H4 (cell line): ENCODE measurements around the gene CIZ1. TPM values are rescaled to one million over a fixed set of nuclear protein-coding genes. Genes with fewer than 3 reads are reported as not detected.

Experiments used
- DNase-seq: peaks from one replicate; pipeline ENCODE4 v3.0.0-alpha.2; 2015; ENCODE audit warnings: low spot score
- total RNA-seq: library from RNA; depleted of rRNA; stranded (reverse); fragments of >200 nt; shearing (Covaris generic); gene quantifications from 2 replicates; pipeline ENCODE4 v1.2.3, GENCODE V29; 2014

The CIZ1 gene
- total RNA-seq, 1 experiment from 2014 or later, result 32.0 TPM

- no peak for DNase-seq
These were observed 23.5 kb upstream of the CIZ1 start for GRCh38 chr9:128214571-128215490.

- no peak for DNase-seq
These were observed 22.6 kb upstream of the CIZ1 start for GRCh38 chr9:128213746-128214497.

GRCh38 chr9:128211981-128212281, 20.6 kb upstream of the CIZ1 start:
- DNase-seq, result no peak

- DNase-seq, result no peak
These were observed 20.0 kb upstream of the CIZ1 start for GRCh38 chr9:128211186-128211980.

- DNase-seq, result no peak
These were observed 17.7 kb upstream of the CIZ1 start for GRCh38 chr9:128208946-128209669.

- DNase-seq, result no peak
These were observed 17.0 kb upstream of the CIZ1 start for GRCh38 chr9:128208386-128208785.

- DNase-seq, result no peak
These were observed 15.8 kb upstream of the CIZ1 start for GRCh38 chr9:128206916-128207910.

GRCh38 chr9:128206484-128206883, 15.1 kb upstream of the CIZ1 start:
- no peak for DNase-seq

GRCh38 chr9:128205296-128205944, 14.0 kb upstream of the CIZ1 start:
- no peak for DNase-seq

GRCh38 chr9:128204858-128205257, 13.5 kb upstream of the CIZ1 start:
- DNase-seq, result no peak

- DNase-seq, result peak; percentile 54
These were observed 12.6 kb upstream of the CIZ1 start for GRCh38 chr9:128203707-128204551.

GRCh38 chr9:128203024-128203706, 11.8 kb upstream of the CIZ1 start, which contains the start of gene DNM1:
TSS of gene DNM1 (plus strand) at chr9:128203379. CDS start at chr9:128203471, 92 bp downstream.
- DNase-seq, result no peak

GRCh38 chr9:128202648-128203023, 11.3 kb upstream of the CIZ1 start:
- DNase-seq, result no peak

GRCh38 chr9:128201441-128202369, 10.3 kb upstream of the CIZ1 start:
- no peak for DNase-seq

- DNase-seq, result no peak
These were observed 2.2 kb upstream of the CIZ1 start for GRCh38 chr9:128193469-128194096.

GRCh38 chr9:128192601-128193371, 1.4 kb upstream of the CIZ1 start:
- no peak for DNase-seq
